Measurements from ENCODE around the gene MT1G.
"Not testable (repeated sequence)": the region's sequence is repeated elsewhere in the genome, so short reads cannot be mapped to it uniquely, and the experiment has no call there.

MT1G gene

GRCh38 chr16:56670620-56670934 lies 2.7 kb upstream of the MT1G start:
- DNase-seq (ENCODE audit: extremely low read depth, low read depth) = no peak
- TF ChIP-seq, protein P1, sequence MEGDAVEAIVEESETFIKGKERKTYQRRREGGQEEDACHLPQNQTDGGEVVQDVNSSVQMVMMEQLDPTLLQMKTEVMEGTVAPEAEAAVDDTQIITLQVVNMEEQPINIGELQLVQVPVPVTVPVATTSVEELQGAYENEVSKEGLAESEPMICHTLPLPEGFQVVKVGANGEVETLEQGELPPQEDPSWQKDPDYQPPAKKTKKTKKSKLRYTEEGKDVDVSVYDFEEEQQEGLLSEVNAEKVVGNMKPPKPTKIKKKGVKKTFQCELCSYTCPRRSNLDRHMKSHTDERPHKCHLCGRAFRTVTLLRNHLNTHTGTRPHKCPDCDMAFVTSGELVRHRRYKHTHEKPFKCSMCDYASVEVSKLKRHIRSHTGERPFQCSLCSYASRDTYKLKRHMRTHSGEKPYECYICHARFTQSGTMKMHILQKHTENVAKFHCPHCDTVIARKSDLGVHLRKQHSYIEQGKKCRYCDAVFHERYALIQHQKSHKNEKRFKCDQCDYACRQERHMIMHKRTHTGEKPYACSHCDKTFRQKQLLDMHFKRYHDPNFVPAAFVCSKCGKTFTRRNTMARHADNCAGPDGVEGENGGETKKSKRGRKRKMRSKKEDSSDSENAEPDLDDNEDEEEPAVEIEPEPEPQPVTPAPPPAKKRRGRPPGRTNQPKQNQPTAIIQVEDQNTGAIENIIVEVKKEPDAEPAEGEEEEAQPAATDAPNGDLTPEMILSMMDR (IDR thresholded peaks at IDR 0.05; ENCODE audit: low read depth, low read length, missing control alignments) = no peak
- H3K4me3 ChIP-seq (replicated peaks; ENCODE audit: low read depth, low read length) = no peak overlapping the region

DNA sequence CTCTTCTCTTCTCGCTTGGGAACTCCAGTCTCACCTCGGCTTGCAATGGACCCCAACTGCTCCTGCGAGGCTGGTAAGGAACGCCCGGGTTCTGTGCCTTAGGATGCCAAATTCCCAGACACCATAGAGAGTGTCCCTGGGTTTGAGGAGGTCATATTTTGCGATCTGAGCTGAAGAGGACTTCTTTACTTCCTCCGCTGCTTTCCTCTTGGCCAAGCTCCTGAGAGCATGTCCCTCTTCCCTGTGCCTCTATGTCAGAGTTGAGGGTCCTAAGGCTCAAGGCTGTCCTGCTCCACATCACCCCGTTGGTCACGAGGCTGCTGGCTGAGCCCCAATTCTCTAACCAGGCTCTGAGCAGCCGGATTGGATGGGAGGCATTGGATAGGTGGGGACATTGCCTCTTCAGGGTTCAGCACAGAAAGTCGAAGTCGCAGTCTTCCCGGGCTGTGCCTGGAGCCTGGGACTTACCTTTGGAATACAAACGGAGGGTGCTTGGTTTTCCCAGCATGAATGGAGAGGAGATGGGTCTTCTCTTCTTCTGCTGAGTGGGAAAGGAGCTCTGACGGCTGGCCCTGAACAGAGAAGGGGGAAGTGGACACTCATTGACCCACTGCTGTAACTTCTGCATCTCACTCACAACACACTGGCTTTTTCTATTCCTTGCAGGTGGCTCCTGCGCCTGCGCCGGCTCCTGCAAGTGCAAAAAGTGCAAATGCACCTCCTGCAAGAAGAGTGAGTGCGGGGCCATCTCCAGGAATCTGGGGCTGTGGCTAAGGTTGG lies 2.2 kb upstream of the MT1G start:
- TF ChIP-seq, protein P1 (IDR thresholded peaks at IDR 0.05; ENCODE audit: low read depth, low read length, missing control alignments) = no peak
- DNase-seq (ENCODE audit: extremely low read depth, low read depth) = no peak
- H3K4me3 ChIP-seq (replicated peaks; ENCODE audit: low read depth, low read length) = no peak overlapping the region

- H3K4me3 ChIP-seq (replicated peaks; ENCODE audit: low read depth, low read length) = no peak within 1 kb of the TSS
- TF ChIP-seq, protein P1 (IDR thresholded peaks at IDR 0.05; ENCODE audit: low read depth, low read length, missing control alignments) = no peak
- DNase-seq (ENCODE audit: extremely low read depth, low read depth) = no peak
These were observed 1.4 kb upstream of the MT1G start, which contains the start of gene MT1H for GRCh38 chr16:56669005-56669839. MT1H (plus strand) TSS chr16:56669814; CDS start chr16:56669885, 71 bp downstream.

DNA sequence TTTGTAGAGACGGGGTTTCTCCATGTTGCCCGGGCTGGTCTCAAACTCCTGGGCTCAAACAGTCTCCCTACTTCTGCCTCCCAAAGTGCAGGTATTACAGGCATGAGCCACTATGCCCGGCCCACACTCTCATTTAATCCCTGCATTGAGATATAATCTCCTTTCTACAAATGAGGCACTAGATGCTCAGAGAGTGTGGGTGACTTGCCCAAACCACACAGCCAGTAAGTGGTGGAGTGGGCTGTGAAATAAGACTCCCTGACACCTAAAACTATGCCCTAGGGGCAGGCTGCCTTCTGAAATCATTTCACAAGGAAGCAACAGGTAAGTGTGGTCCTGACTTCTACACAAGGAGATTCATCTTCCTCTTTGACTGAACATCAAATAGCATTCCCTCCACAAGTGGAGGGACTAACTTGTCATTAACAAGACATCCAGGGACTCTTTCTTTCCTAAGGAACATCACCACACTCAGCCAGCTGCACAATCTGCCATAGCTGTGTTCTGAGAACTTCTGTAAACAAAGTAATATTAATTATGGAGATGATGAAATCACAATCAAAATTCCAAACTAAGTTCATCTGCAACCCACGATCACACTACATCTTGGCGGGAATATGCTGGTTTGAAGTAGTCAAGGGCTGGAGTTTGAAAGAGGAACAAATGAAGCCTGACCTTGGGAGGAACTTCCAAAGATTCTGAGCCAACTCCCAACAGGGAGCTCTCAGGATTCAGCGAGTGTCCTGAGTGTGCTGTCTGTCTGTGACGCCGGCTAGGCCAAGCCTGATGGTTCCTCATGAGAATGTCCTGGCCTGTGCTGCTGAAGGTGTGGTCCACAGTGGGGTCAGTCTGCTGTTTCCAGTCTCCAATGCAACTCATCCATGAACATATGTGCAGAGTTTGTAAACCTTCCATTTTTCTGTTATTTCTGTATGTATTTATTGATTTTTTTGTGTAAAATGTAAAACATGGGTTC lies 2.3 kb downstream of the MT1G start:
- DNase-seq (ENCODE audit: extremely low read depth, low read depth); H3K4me3 ChIP-seq (replicated peaks; ENCODE audit: low read depth, low read length): not testable (repeated sequence)

GRCh38 chr16:56664506-56664905 lies 3.4 kb downstream of the MT1G start:
- TF ChIP-seq, protein P1 (IDR thresholded peaks at IDR 0.05; ENCODE audit: low read depth, low read length, missing control alignments) = no peak
- DNase-seq (ENCODE audit: extremely low read depth, low read depth) = no peak
- H3K4me3 ChIP-seq (replicated peaks; ENCODE audit: low read depth, low read length) = no peak overlapping the region

GRCh38 chr16:56662357-56663354 lies 5.2 kb downstream of the MT1G start:
- H3K4me3 ChIP-seq (replicated peaks; ENCODE audit: low read depth, low read length) = no peak overlapping the region
- TF ChIP-seq, protein P1 (IDR thresholded peaks at IDR 0.05; ENCODE audit: low read depth, low read length, missing control alignments) = no peak
- DNase-seq (ENCODE audit: extremely low read depth, low read depth) = no peak
